ENCODE measurements around the gene FAM168A.

- TF ChIP-seq, protein P1, sequence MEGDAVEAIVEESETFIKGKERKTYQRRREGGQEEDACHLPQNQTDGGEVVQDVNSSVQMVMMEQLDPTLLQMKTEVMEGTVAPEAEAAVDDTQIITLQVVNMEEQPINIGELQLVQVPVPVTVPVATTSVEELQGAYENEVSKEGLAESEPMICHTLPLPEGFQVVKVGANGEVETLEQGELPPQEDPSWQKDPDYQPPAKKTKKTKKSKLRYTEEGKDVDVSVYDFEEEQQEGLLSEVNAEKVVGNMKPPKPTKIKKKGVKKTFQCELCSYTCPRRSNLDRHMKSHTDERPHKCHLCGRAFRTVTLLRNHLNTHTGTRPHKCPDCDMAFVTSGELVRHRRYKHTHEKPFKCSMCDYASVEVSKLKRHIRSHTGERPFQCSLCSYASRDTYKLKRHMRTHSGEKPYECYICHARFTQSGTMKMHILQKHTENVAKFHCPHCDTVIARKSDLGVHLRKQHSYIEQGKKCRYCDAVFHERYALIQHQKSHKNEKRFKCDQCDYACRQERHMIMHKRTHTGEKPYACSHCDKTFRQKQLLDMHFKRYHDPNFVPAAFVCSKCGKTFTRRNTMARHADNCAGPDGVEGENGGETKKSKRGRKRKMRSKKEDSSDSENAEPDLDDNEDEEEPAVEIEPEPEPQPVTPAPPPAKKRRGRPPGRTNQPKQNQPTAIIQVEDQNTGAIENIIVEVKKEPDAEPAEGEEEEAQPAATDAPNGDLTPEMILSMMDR (conservative IDR thresholded peaks at IDR 0.05; ENCODE audit: low read length) = no peak
- TF ChIP-seq EZH2phosphoT487 (IDR thresholded peaks at IDR 0.05; ENCODE audit: borderline replicate concordance, low read depth, low read length) = no peak
Observed at GRCh38 chr11:73413256-73413655, 184.7 kb downstream of the FAM168A start.
